ENCODE measurements around the gene MAMDC4.
"Not testable (repeated sequence)": the region's sequence is repeated elsewhere in the genome, so short reads cannot be mapped to it uniquely, and the experiment has no call there.

MAMDC4 gene
- 7.7 to 28.9 (median 12.1) reads per million in 9 experiments for total RNA-seq

- no peaks in the 10 kb centered on the region for H3K9me3 Mint-ChIP-seq
- H3K27me3 Mint-ChIP-seq: peaks cover 0 to 11% of the 10 kb centered on the region in 2 donors
- peaks cover 11 to 13% of the 10 kb centered on the region in 2 donors for H3K4me1 Mint-ChIP-seq (ENCODE audit: low read depth in 2 of 2)
- peaks cover 49% of the 10 kb centered on the region for H3K36me3 Mint-ChIP-seq (ENCODE audit: insufficient read depth)
- peak within 1 kb of the TSS in 1 of 2 donors; percentile 26 for H3K27ac Mint-ChIP-seq
- H3K4me3 Mint-ChIP-seq: peak within 1 kb of the TSS in 1 of 2 donors; percentile 34
- ATAC-seq (replicated peaks) (no peak), DNase-seq (no peak)
These were observed at the start of gene MAMDC4 for GRCh38 chr9:136851941-136852663. MAMDC4 (plus strand) TSS chr9:136852346; CDS start chr9:136852417, 71 bp downstream.

- H3K4me3 Mint-ChIP-seq; DNase-seq; H3K27ac Mint-ChIP-seq; H3K36me3 Mint-ChIP-seq (ENCODE audit: insufficient read depth); ATAC-seq (replicated peaks); H3K27me3 Mint-ChIP-seq; H3K9me3 Mint-ChIP-seq: not testable (repeated sequence)
- peaks cover 25 to 29% of the 10 kb centered on the region in 2 donors for H3K4me1 Mint-ChIP-seq (ENCODE audit: low read depth in 2 of 2)
These were observed 49.1 kb upstream of the MAMDC4 start for GRCh38 chr9:136803009-136803550.

- Mint-ChIP-seq H3K27ac (no peak overlapping the region), H3K9me3 (no peaks in the 10 kb centered on the region), H3K36me3 (ENCODE audit: insufficient read depth) (peaks cover 9% of the 10 kb centered on the region), H3K27me3 (no peaks in the 10 kb centered on the region), H3K4me1 (ENCODE audit: low read depth in 2 of 2) (peaks cover 26 to 32% of the 10 kb centered on the region in 2 donors), H3K4me3 (no peak overlapping the region)
- DNase-seq (no peak), ATAC-seq (replicated peaks) (no peak)
These were observed 48.3 kb upstream of the MAMDC4 start for GRCh38 chr9:136803551-136804508.

GRCh38 chr9:136804509-136805206, 47.5 kb upstream of the MAMDC4 start:
- no peak for ATAC-seq (replicated peaks)
- H3K27me3 Mint-ChIP-seq: no peaks in the 10 kb centered on the region
- H3K4me3 Mint-ChIP-seq: no peak overlapping the region
- no peak overlapping the region for H3K27ac Mint-ChIP-seq
- no peaks in the 10 kb centered on the region for H3K9me3 Mint-ChIP-seq
- H3K4me1 Mint-ChIP-seq (ENCODE audit: low read depth in 2 of 2): peaks cover 30 to 34% of the 10 kb centered on the region in 2 donors
- peaks cover 9% of the 10 kb centered on the region for H3K36me3 Mint-ChIP-seq (ENCODE audit: insufficient read depth)
- DNase-seq: no peak

GRCh38 chr9:136805207-136805740, 46.9 kb upstream of the MAMDC4 start:
- no peak for DNase-seq
- Mint-ChIP-seq H3K4me1 (ENCODE audit: low read depth in 2 of 2) (peaks cover 28 to 36% of the 10 kb centered on the region in 2 donors), H3K27me3 (no peaks in the 10 kb centered on the region), H3K27ac (peak overlapping the region in 1 of 2 donors; percentile 22), H3K4me3 (peak overlapping the region in 1 of 2 donors; percentile 24), H3K36me3 (ENCODE audit: insufficient read depth) (peaks cover 13% of the 10 kb centered on the region), H3K9me3 (no peaks in the 10 kb centered on the region)
- ATAC-seq (replicated peaks): no peak

- H3K4me1 Mint-ChIP-seq (ENCODE audit: low read depth in 2 of 2): peaks cover 22 to 34% of the 10 kb centered on the region in 2 donors
- peak overlapping the region; percentile 89 for H3K4me3 Mint-ChIP-seq
- DNase-seq: no peak
- no peak for ATAC-seq (replicated peaks)
- H3K27ac Mint-ChIP-seq: peak overlapping the region in 1 of 2 donors; percentile 92
- H3K9me3 Mint-ChIP-seq: no peaks in the 10 kb centered on the region
- no peaks in the 10 kb centered on the region for H3K27me3 Mint-ChIP-seq
- H3K36me3 Mint-ChIP-seq (ENCODE audit: insufficient read depth): peaks cover 17% of the 10 kb centered on the region
These were observed 46.1 kb upstream of the MAMDC4 start for GRCh38 chr9:136806067-136806466.

GRCh38 chr9:136806631-136807201, 45.4 kb upstream of the MAMDC4 start:
- DNase-seq (no peak), ATAC-seq (replicated peaks) (no peak)
- Mint-ChIP-seq H3K27me3 (no peaks in the 10 kb centered on the region), H3K4me1 (ENCODE audit: low read depth in 2 of 2) (peaks cover 19 to 31% of the 10 kb centered on the region in 2 donors), H3K27ac (peak overlapping the region; percentile 92 to 93), H3K36me3 (ENCODE audit: insufficient read depth) (peaks cover 17% of the 10 kb centered on the region), H3K4me3 (peak overlapping the region; percentile 89), H3K9me3 (no peaks in the 10 kb centered on the region)

GRCh38 chr9:136807281-136808074, 44.7 kb upstream of the MAMDC4 start, which contains the start of gene RABL6:
RABL6 (plus strand) TSS chr9:136807948; CDS start chr9:136808197, 249 bp downstream.
- Mint-ChIP-seq H3K36me3 (ENCODE audit: insufficient read depth) (peaks cover 17% of the 10 kb centered on the region), H3K9me3 (no peaks in the 10 kb centered on the region), H3K4me1 (ENCODE audit: low read depth in 2 of 2) (peaks cover 22 to 33% of the 10 kb centered on the region in 2 donors), H3K27ac (peak within 1 kb of the TSS; percentile 92 to 93), H3K4me3 (peak within 1 kb of the TSS; percentile 89), H3K27me3 (no peaks in the 10 kb centered on the region)
- peak; percentile 83 for ATAC-seq (replicated peaks)
- peak; percentile 72 to 82 (median 79) for DNase-seq

- Mint-ChIP-seq H3K4me3 (peak overlapping the region; percentile 79 to 89), H3K4me1 (ENCODE audit: low read depth in 2 of 2) (peaks cover 29 to 39% of the 10 kb centered on the region in 2 donors), H3K9me3 (no peaks in the 10 kb centered on the region), H3K27me3 (no peaks in the 10 kb centered on the region), H3K36me3 (ENCODE audit: insufficient read depth) (peaks cover 21% of the 10 kb centered on the region), H3K27ac (peak overlapping the region; percentile 25 to 73)
- peak in 2 of 3 experiments; percentile 29 for DNase-seq
- ATAC-seq (replicated peaks): peak; percentile 36
These were observed 43.9 kb upstream of the MAMDC4 start for GRCh38 chr9:136808075-136808805.

GRCh38 chr9:136808806-136809158, 43.4 kb upstream of the MAMDC4 start:
- H3K27ac Mint-ChIP-seq: peak overlapping the region; percentile 25 to 73
- peak overlapping the region; percentile 79 to 84 for H3K4me3 Mint-ChIP-seq
- ATAC-seq (replicated peaks) (no peak), DNase-seq (no peak)
- H3K4me1 Mint-ChIP-seq (ENCODE audit: low read depth in 2 of 2): peaks cover 34 to 40% of the 10 kb centered on the region in 2 donors
- H3K27me3 Mint-ChIP-seq: no peaks in the 10 kb centered on the region
- H3K9me3 Mint-ChIP-seq: no peaks in the 10 kb centered on the region
- H3K36me3 Mint-ChIP-seq (ENCODE audit: insufficient read depth): peaks cover 21% of the 10 kb centered on the region

GRCh38 chr9:136814725-136815421, 37.3 kb upstream of the MAMDC4 start:
- H3K9me3 Mint-ChIP-seq: no peaks in the 10 kb centered on the region
- H3K27ac Mint-ChIP-seq: no peak overlapping the region
- peaks cover 27 to 40% of the 10 kb centered on the region in 2 donors for H3K4me1 Mint-ChIP-seq (ENCODE audit: low read depth in 2 of 2)
- H3K4me3 Mint-ChIP-seq: no peak overlapping the region
- peaks cover 21% of the 10 kb centered on the region for H3K36me3 Mint-ChIP-seq (ENCODE audit: insufficient read depth)
- DNase-seq (no peak), ATAC-seq (replicated peaks) (no peak)
- H3K27me3 Mint-ChIP-seq: no peaks in the 10 kb centered on the region

Data from effector memory CD8-positive, alpha-beta T cell (primary cell).